Activated T-helper 17 cell treated with anti-CD3 and anti-CD28 coated beads, Interleukin-2, amount 50 U/mL, for 72 hours (primary cell): Measurements from ENCODE around the gene PPAT. TPM values are rescaled to one million over a fixed set of nuclear protein-coding genes. Genes with fewer than 3 reads are reported as not detected.
"Not testable (repeated sequence)": the region's sequence is repeated elsewhere in the genome, so short reads cannot be mapped to it uniquely, and the experiment has no call there.

Source experiments
- ATAC-seq: fragments of 150-1000 bp; cut with Tn5 transposase; replicated peaks from 2 replicates; pipeline ENCODE4 v1.10.0; 2021; ENCODE audit warnings: mild to moderate bottlenecking, moderate library complexity
- H3K27ac Mint-ChIP-seq: one replicate; pipeline ENCODE4 v1.8.0; 2022; ENCODE audit warnings: mixed read lengths
- H3K27me3 Mint-ChIP-seq: one replicate; pipeline ENCODE4 v1.8.0; 2022; ENCODE audit warnings: mixed read lengths
- H3K36me3 Mint-ChIP-seq: one replicate; pipeline ENCODE4 v1.8.0; 2022; ENCODE audit warnings: low read depth, mild to moderate bottlenecking, mixed read lengths
- H3K4me1 Mint-ChIP-seq: one replicate; pipeline ENCODE4 v1.8.0; 2022; ENCODE audit warnings: mixed read lengths
- H3K4me3 Mint-ChIP-seq: one replicate; pipeline ENCODE4 v1.8.0; 2022; ENCODE audit warnings: mild to moderate bottlenecking, mixed read lengths
- H3K9me3 Mint-ChIP-seq: one replicate; pipeline ENCODE4 v1.8.0; 2022; ENCODE audit warnings: mixed read lengths
- total RNA-seq, 2 donors: library from RNA; stranded (reverse); gene quantifications; one replicate each; pipeline ENCODE4 v1.2.3, GENCODE V29; 2022

PPAT gene
- total RNA-seq, 2 donors from 2014 or later, result 38.5 to 50.1 TPM

DNA sequence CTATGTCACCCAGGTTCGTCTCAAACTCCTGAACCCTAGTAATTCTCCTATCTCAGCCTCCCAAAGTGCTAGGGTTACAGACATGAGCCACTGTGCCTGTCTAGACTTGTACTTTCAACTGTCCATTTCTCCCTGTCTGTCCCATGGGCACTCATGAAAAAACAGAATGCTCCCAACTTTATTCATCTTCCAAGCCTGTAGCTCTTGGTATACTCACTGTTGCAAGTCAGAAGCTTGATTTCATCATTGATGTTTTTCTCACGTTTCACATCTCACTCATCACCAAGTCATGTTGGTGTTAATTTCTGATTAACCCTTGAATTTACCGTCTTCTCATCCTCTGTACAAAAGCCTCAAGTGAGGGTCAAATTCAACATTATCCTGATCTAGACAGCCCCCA, 24.7 kb upstream of the PPAT start:
- H3K4me1 Mint-ChIP-seq, result peaks cover 11% of the 10 kb centered on the region
- no peak for ATAC-seq
- no peaks in the 10 kb centered on the region for H3K9me3 Mint-ChIP-seq
- peaks cover 84% of the 10 kb centered on the region for H3K36me3 Mint-ChIP-seq
- H3K4me3 Mint-ChIP-seq, result no peak overlapping the region
- H3K27ac Mint-ChIP-seq, result no peak overlapping the region
- H3K27me3 Mint-ChIP-seq, result no peaks in the 10 kb centered on the region

- H3K27me3 Mint-ChIP-seq, result no peaks in the 10 kb centered on the region
- ATAC-seq, result no peak
- H3K9me3 Mint-ChIP-seq, result no peaks in the 10 kb centered on the region
- H3K4me3 Mint-ChIP-seq, result no peak overlapping the region
- H3K36me3 Mint-ChIP-seq, result peaks cover 100% of the 10 kb centered on the region
- H3K4me1 Mint-ChIP-seq, result peaks cover 3% of the 10 kb centered on the region
- no peak overlapping the region for H3K27ac Mint-ChIP-seq
These were observed 14.9 kb upstream of the PPAT start for GRCh38 chr4:56450342-56450741.

DNA sequence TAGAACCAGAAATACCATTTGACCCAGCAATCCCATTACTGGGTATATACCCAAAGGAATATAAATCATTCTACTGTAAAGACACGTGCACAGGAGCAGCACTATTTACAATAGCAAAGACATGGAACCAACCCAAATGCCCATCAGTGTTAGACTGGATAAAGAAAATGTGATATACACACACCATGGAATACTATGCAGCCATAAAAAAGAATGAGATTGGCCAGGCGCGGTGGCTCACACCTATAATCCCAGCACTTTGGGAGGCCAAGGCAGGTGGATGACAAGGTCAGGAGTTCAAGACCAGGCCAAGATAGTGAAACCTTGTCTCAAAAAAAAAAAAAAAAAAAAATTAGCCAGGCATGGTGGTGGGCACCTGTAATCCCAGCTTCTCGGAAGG, 14.1 kb upstream of the PPAT start:
- H3K4me1 Mint-ChIP-seq, H3K4me3 Mint-ChIP-seq, ATAC-seq, H3K27me3 Mint-ChIP-seq, H3K9me3 Mint-ChIP-seq, H3K27ac Mint-ChIP-seq: not testable (repeated sequence)
- H3K36me3 Mint-ChIP-seq, result peaks cover 100% of the 10 kb centered on the region

GRCh38 chr4:56448301-56448700, 12.9 kb upstream of the PPAT start:
- no peak for ATAC-seq
- Mint-ChIP-seq H3K27ac (no peak overlapping the region), H3K27me3 (no peaks in the 10 kb centered on the region), H3K36me3 (peaks cover 100% of the 10 kb centered on the region), H3K9me3 (no peaks in the 10 kb centered on the region), H3K4me3 (no peak overlapping the region), H3K4me1 (peaks cover 6% of the 10 kb centered on the region)

DNA sequence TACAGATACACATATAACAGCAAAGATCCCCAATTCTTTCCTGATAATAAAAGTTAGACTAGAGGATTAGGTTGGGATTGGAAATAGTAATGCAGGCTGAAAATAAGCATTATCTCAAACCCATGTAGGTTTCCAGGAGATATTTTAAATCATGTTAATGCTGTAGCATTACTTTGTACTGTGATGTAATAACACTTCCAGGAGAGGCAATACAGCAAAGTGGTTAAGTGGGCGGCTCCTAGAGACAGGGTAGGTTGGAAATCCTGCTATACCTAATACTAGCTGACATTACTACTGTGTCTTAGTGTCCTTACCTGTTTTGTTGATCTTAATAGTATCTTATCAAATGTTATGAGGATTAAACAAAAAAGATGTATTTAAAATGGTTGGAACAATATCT, 10.3 kb upstream of the PPAT start:
- ATAC-seq, result no peak
- H3K4me3 Mint-ChIP-seq, result no peak overlapping the region
- H3K27me3 Mint-ChIP-seq, result no peaks in the 10 kb centered on the region
- H3K27ac Mint-ChIP-seq, result no peak overlapping the region
- H3K4me1 Mint-ChIP-seq, result peaks cover 16% of the 10 kb centered on the region
- H3K9me3 Mint-ChIP-seq, result no peaks in the 10 kb centered on the region
- H3K36me3 Mint-ChIP-seq, result peaks cover 100% of the 10 kb centered on the region

- H3K4me3 Mint-ChIP-seq, result no peak overlapping the region
- ATAC-seq, result no peak
- H3K4me1 Mint-ChIP-seq, result peaks cover 24% of the 10 kb centered on the region
- peaks cover 100% of the 10 kb centered on the region for H3K36me3 Mint-ChIP-seq
- H3K9me3 Mint-ChIP-seq, result no peaks in the 10 kb centered on the region
- H3K27ac Mint-ChIP-seq, result no peak overlapping the region
- no peaks in the 10 kb centered on the region for H3K27me3 Mint-ChIP-seq
These were observed 9.3 kb upstream of the PPAT start for GRCh38 chr4:56444719-56445118.

GRCh38 chr4:56440983-56441382, 5.6 kb upstream of the PPAT start:
- Mint-ChIP-seq H3K27me3 (no peaks in the 10 kb centered on the region), H3K36me3 (peaks cover 100% of the 10 kb centered on the region), H3K4me1 (peaks cover 30% of the 10 kb centered on the region), H3K27ac (no peak overlapping the region), H3K9me3 (no peaks in the 10 kb centered on the region), H3K4me3 (peak overlapping the region; percentile 89)
- no peak for ATAC-seq

GRCh38 chr4:56438766-56439165, 3.4 kb upstream of the PPAT start:
- H3K36me3 Mint-ChIP-seq, result peaks cover 88% of the 10 kb centered on the region
- H3K4me1 Mint-ChIP-seq, result peaks cover 33% of the 10 kb centered on the region
- H3K4me3 Mint-ChIP-seq, result peak overlapping the region; percentile 89
- no peak for ATAC-seq
- no peaks in the 10 kb centered on the region for H3K27me3 Mint-ChIP-seq
- H3K27ac Mint-ChIP-seq, result no peak overlapping the region
- H3K9me3 Mint-ChIP-seq, result no peaks in the 10 kb centered on the region

DNA sequence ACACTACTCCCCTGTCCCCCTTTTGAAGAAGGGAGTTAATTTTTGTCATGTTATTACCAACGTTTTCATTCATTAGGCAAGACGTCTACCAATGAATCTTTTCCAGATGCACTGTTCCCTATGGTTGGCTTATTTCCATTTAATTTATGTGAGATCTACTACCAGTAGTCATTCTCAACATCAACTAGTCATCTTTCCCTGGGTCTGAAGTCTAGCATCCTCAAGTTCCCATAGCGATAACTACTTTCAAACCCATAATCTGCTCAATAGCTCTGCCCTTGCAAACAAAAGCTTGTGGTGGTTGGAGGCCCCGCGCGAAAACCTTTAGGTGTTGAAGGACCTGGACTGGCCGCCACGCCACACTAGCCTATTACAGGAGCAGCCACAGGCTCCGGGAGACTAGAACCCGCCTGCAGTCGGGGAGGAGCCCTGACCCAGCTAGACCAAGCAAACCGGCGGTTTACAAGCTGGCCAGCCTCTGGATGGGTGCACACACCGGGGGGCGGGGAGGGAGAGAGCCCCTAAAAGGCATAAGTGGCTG, 746 bp downstream of the PPAT start:
- H3K27me3 Mint-ChIP-seq, result no peaks in the 10 kb centered on the region
- no peaks in the 10 kb centered on the region for H3K9me3 Mint-ChIP-seq
- peaks cover 14% of the 10 kb centered on the region for H3K4me1 Mint-ChIP-seq
- peak overlapping the region; percentile 89 for H3K4me3 Mint-ChIP-seq
- peak overlapping the region; percentile 94 for H3K27ac Mint-ChIP-seq
- no peak for ATAC-seq
- peaks cover 57% of the 10 kb centered on the region for H3K36me3 Mint-ChIP-seq

GRCh38 chr4:56433280-56433679, 2.1 kb downstream of the PPAT start:
- Mint-ChIP-seq H3K9me3 (no peaks in the 10 kb centered on the region), H3K36me3 (peaks cover 43% of the 10 kb centered on the region), H3K27ac (no peak overlapping the region), H3K4me3 (peak overlapping the region; percentile 89), H3K4me1 (peaks cover 11% of the 10 kb centered on the region), H3K27me3 (no peaks in the 10 kb centered on the region)
- no peak for ATAC-seq

DNA sequence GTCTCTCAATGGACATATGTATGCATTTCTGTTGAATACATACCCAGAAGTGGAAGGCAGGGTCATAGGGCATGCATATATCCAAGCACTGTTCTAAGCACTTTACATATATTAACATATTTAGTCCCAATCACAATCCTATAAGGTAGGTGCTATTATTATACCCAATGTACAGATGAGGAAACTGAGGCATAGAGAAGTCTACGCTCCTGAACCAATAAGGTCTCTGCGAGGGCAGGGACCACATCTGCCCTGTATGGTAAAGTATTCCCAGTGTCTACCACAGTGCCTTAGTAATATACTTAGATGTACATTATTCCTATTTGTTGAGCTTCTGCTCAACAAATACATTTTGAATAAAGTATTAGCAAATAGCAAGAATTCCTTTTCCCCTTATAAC, 5.2 kb downstream of the PPAT start:
- Mint-ChIP-seq H3K27ac (no peak overlapping the region), H3K9me3 (no peaks in the 10 kb centered on the region), H3K4me1 (peaks cover 11% of the 10 kb centered on the region), H3K36me3 (peaks cover 25% of the 10 kb centered on the region), H3K27me3 (no peaks in the 10 kb centered on the region), H3K4me3 (no peak overlapping the region)
- ATAC-seq, result no peak

GRCh38 chr4:56427179-56427578, 8.2 kb downstream of the PPAT start:
- no peak for ATAC-seq
- Mint-ChIP-seq H3K27me3 (no peaks in the 10 kb centered on the region), H3K9me3 (no peaks in the 10 kb centered on the region), H3K36me3 (peaks cover 14% of the 10 kb centered on the region), H3K27ac (no peak overlapping the region), H3K4me3 (no peak overlapping the region), H3K4me1 (peaks cover 11% of the 10 kb centered on the region)

DNA sequence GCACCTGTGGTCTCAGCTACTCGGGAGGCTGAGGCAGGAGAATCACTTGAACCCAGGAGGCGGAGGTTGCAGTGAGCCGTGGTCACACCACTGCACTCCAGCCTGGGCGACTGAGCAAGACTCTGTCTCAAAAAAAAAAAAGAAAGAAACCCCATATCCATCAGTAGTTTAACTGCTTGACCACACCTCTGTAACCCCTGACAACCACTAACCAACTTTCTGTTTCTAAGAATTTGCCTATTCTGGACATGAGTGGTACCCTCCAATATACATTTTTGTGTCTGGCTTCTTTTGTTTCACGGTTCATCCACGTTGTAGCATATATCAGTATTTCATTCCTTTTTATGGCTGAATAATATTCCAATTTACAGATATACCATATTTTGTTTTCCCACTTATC, 9.1 kb downstream of the PPAT start:
- ATAC-seq, result peak; percentile 32
- Mint-ChIP-seq H3K4me3 (no peak overlapping the region), H3K36me3 (peaks cover 6% of the 10 kb centered on the region), H3K9me3 (no peaks in the 10 kb centered on the region), H3K27ac (no peak overlapping the region), H3K27me3 (no peaks in the 10 kb centered on the region), H3K4me1 (peaks cover 11% of the 10 kb centered on the region)

DNA sequence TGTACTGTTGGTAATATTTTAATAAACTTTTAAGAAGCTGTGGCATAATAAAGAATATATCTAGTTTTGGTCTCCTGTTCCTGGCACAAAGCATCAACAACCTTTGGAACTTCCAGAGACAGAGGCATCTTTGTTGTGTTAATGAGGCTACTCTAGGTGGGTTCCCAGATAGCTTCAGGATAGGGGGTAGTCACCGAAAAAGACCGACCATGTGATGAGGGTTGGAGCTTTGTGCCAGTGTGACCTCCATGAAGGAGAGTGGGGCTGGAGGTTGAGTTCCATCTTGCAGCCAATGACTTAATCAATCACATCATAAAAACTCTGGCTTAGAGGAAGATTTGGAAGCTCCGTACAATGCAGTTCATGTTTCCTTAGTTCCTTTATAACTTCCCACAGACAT, 9.9 kb downstream of the PPAT start:
- Mint-ChIP-seq H3K27ac (no peak overlapping the region), H3K4me3 (no peak overlapping the region), H3K27me3 (no peaks in the 10 kb centered on the region), H3K9me3 (no peaks in the 10 kb centered on the region), H3K36me3 (peaks cover 6% of the 10 kb centered on the region), H3K4me1 (peaks cover 11% of the 10 kb centered on the region)
- no peak for ATAC-seq

GRCh38 chr4:56424697-56425514, 10.5 kb downstream of the PPAT start:
- peaks cover 11% of the 10 kb centered on the region for H3K4me1 Mint-ChIP-seq
- H3K9me3 Mint-ChIP-seq, result no peaks in the 10 kb centered on the region
- H3K4me3 Mint-ChIP-seq, result no peak overlapping the region
- H3K27me3 Mint-ChIP-seq, result no peaks in the 10 kb centered on the region
- peaks cover 6% of the 10 kb centered on the region for H3K36me3 Mint-ChIP-seq
- ATAC-seq, result no peak
- H3K27ac Mint-ChIP-seq, result no peak overlapping the region
